ENCODE measurements around the gene RFXAP. TPM values are rescaled to one million over a fixed set of nuclear protein-coding genes. Genes with fewer than 3 reads are reported as not detected.

RFXAP gene
- total RNA-seq, 1 donor from 2014 or later, result 4.2 TPM

- H3K36me3 ChIP-seq, result peaks cover 27% of the 10 kb centered on the region
- no peaks in the 10 kb centered on the region for H3K27me3 ChIP-seq (ENCODE audit: low read depth)
- DNase-seq, result no peak
- intact Hi-C loops (cut with micrococcal nuclease), result no loop called here
- H3K9me3 ChIP-seq (replicated peaks), result no peaks in the 10 kb centered on the region
- TF ChIP-seq CTCF (IDR thresholded peaks at IDR 0.05; ENCODE audit: borderline replicate concordance), result no peak
- no peak overlapping the region for H3K4me3 ChIP-seq
- H3K4me1 ChIP-seq, result peaks cover 6% of the 10 kb centered on the region
- no peak overlapping the region for H3K27ac ChIP-seq (replicated peaks)
These were observed 46.2 kb downstream of the RFXAP start for GRCh38 chr13:36865265-36865664.

GRCh38 chr13:36866232-36866631, 47.2 kb downstream of the RFXAP start:
- Histone ChIP-seq H3K27me3 (ENCODE audit: low read depth) (no peaks in the 10 kb centered on the region), H3K9me3 (replicated peaks) (no peaks in the 10 kb centered on the region), H3K27ac (replicated peaks) (no peak overlapping the region), H3K4me3 (no peak overlapping the region), H3K36me3 (peaks cover 27% of the 10 kb centered on the region), H3K4me1 (peaks cover under 1% of the 10 kb centered on the region)
- no peak for TF ChIP-seq CTCF (IDR thresholded peaks at IDR 0.05; ENCODE audit: borderline replicate concordance)
- intact Hi-C loops (cut with micrococcal nuclease), result no loop called here
- DNase-seq, result no peak

GRCh38 chr13:36870050-36870692, 51.1 kb downstream of the RFXAP start:
- no peak for TF ChIP-seq CTCF (IDR thresholded peaks at IDR 0.05; ENCODE audit: borderline replicate concordance)
- Histone ChIP-seq H3K27me3 (ENCODE audit: low read depth) (no peaks in the 10 kb centered on the region), H3K36me3 (peaks cover 29% of the 10 kb centered on the region), H3K4me1 (no peaks in the 10 kb centered on the region), H3K27ac (replicated peaks) (no peak overlapping the region), H3K4me3 (no peak overlapping the region), H3K9me3 (replicated peaks) (no peaks in the 10 kb centered on the region)
- intact Hi-C loops (cut with micrococcal nuclease), result no loop called here
- DNase-seq, result no peak

GRCh38 chr13:36872621-36873020, 53.6 kb downstream of the RFXAP start:
- no peak overlapping the region for H3K4me3 ChIP-seq
- no peak for DNase-seq
- no peaks in the 10 kb centered on the region for H3K27me3 ChIP-seq (ENCODE audit: low read depth)
- H3K36me3 ChIP-seq, result peaks cover 14% of the 10 kb centered on the region
- H3K4me1 ChIP-seq, result no peaks in the 10 kb centered on the region
- intact Hi-C loops (cut with micrococcal nuclease), result no loop called here
- no peak for TF ChIP-seq CTCF (IDR thresholded peaks at IDR 0.05; ENCODE audit: borderline replicate concordance)
- no peak overlapping the region for H3K27ac ChIP-seq (replicated peaks)
- no peaks in the 10 kb centered on the region for H3K9me3 ChIP-seq (replicated peaks)

GRCh38 chr13:36875431-36875830, 56.4 kb downstream of the RFXAP start:
- H3K27me3 ChIP-seq (ENCODE audit: low read depth), result no peaks in the 10 kb centered on the region
- intact Hi-C loops (cut with micrococcal nuclease), result no loop called here
- TF ChIP-seq CTCF (IDR thresholded peaks at IDR 0.05; ENCODE audit: borderline replicate concordance), result no peak
- H3K4me3 ChIP-seq, result no peak overlapping the region
- no peaks in the 10 kb centered on the region for H3K9me3 ChIP-seq (replicated peaks)
- no peaks in the 10 kb centered on the region for H3K4me1 ChIP-seq
- DNase-seq, result no peak
- peaks cover 7% of the 10 kb centered on the region for H3K36me3 ChIP-seq
- no peak overlapping the region for H3K27ac ChIP-seq (replicated peaks)
